Measurements from ENCODE around the gene NR3C1.

- TF ChIP-seq EP300 (IDR thresholded peaks at IDR 0.05), result no peak
- TF ChIP-seq CTCF (IDR thresholded peaks at IDR 0.05), result no peak
- TF ChIP-seq POLR2AphosphoS5 (IDR thresholded peaks at IDR 0.05), result no peak
- TF ChIP-seq POLR2A (IDR thresholded peaks at IDR 0.05), result no peak
Observed at GRCh38 chr5:143234162-143234842, 169.2 kb downstream of the NR3C1 start.

All from sigmoid colon (tissue), 4 donors.